OCI-LY7 (cell line): ENCODE data around the gene GP1BA. TPM values are rescaled to one million over a fixed set of nuclear protein-coding genes. Genes with fewer than 3 reads are reported as not detected.

Experiments used
- BruUV-seq: library from RNA; stranded (reverse); fragments of 400-500 nt; replicated peaks from 2 replicates; lab custom pipeline; 2021; lab: Mats Ljungman, UMichigan
- CTCF ChIA-PET: fragments of 300-600 bp; sonication (Branson Sonifier 250); formaldehyde crosslinking; loops from one replicate; lab custom pipeline; 2022; ENCODE audit warnings: antibody characterized with exemption; ENCODE audit not compliant: unreplicated experiment; lab: Charles Lee
- POLR2A ChIA-PET: fragments of 300-600 bp; sonication (Branson Sonifier 250); formaldehyde crosslinking; loops from one replicate; lab custom pipeline; 2022; ENCODE audit warnings: antibody characterized with exemption; lab: Charles Lee
- DNase-seq: peaks from one replicate; pipeline ENCODE4 v3.0.0-alpha.2; 2015; ENCODE audit warnings: low spot score
- H2AFZ ChIP-seq: fragments of 200-600 bp; sonication (generic), shearing (Covaris generic); 2 replicates; pipeline ENCODE4 v1.6.1; 2014; ENCODE audit warnings: mild to moderate bottlenecking, antibody characterized with exemption, low read length, moderate library complexity
- H3K27ac ChIP-seq: fragments of 200-600 bp; sonication (generic); 2 replicates; pipeline ENCODE4 v1.5.1; 2014; ENCODE audit warnings: mixed run types, low read depth, mild to moderate bottlenecking, moderate library complexity, low read length, inconsistent platforms; ENCODE audit not compliant: poor library complexity, severe bottlenecking
- H3K36me3 ChIP-seq: fragments of 200-600 bp; sonication (generic); 2 replicates; pipeline ENCODE4 v1.6.1; 2014; ENCODE audit warnings: mild to moderate bottlenecking, antibody characterized with exemption, low read length, moderate library complexity, mixed read lengths; ENCODE audit not compliant: insufficient read depth
- H3K4me1 ChIP-seq: fragments of 200-600 bp; sonication (generic); 2 replicates; pipeline ENCODE4 v1.5.1; 2014; ENCODE audit warnings: mild to moderate bottlenecking, low read length; ENCODE audit not compliant: insufficient read depth, poor library complexity, severe bottlenecking
- H3K4me2 ChIP-seq: fragments of 200-600 bp; sonication (generic); 2 replicates; pipeline ENCODE4 v1.6.1; 2014; ENCODE audit warnings: mild to moderate bottlenecking, low read length
- H3K4me3 ChIP-seq: fragments of 200-600 bp; sonication (generic); 2 replicates; pipeline ENCODE4 v1.5.1; 2014; ENCODE audit warnings: mild to moderate bottlenecking, low read depth, low read length; ENCODE audit not compliant: poor library complexity, severe bottlenecking
- H3K79me2 ChIP-seq: fragments of 200-600 bp; sonication (generic); 2 replicates; pipeline ENCODE4 v1.6.1; 2016; ENCODE audit warnings: low read depth, mild to moderate bottlenecking, low read length, moderate library complexity, mixed read lengths; ENCODE audit not compliant: insufficient read depth
- H3K9me2 ChIP-seq: fragments of 200-600 bp; sonication (generic); 2 replicates; pipeline ENCODE4 v1.6.1; 2016; ENCODE audit warnings: mild to moderate bottlenecking, low read length, mixed read lengths; ENCODE audit not compliant: insufficient read depth
- H3K9me3 ChIP-seq: fragments of 200-600 bp; sonication (generic); 2 replicates; pipeline ENCODE4 v1.6.1; 2014; ENCODE audit warnings: mild to moderate bottlenecking, mixed run types, low read length, mixed read lengths
- H4K20me1 ChIP-seq: fragments of 200-600 bp; sonication (generic); 2 replicates; pipeline ENCODE4 v1.6.1; 2014; ENCODE audit warnings: mild to moderate bottlenecking, antibody characterized with exemption, low read length, moderate library complexity, mixed read lengths; ENCODE audit not compliant: insufficient read depth
- EZH2phosphoT487 ChIP-seq: fragments of 200-600 bp; sonication (generic); IDR thresholded peaks from 2 replicates; pipeline ENCODE4 v1.6.1; 2018; ENCODE audit warnings: low read depth, borderline replicate concordance, mild to moderate bottlenecking, mixed run types, antibody characterized with exemption, low read length, moderate library complexity, mixed read lengths
- intact Hi-C: fragments of 100-400 bp; cut with micrococcal nuclease; formaldehyde crosslinking; loops from one replicate; pipeline ENCODE4 v1.10.0; 2022; ENCODE audit not compliant: unreplicated experiment
- total RNA-seq, 2 experiments: library from RNA; depleted of rRNA in 1 of 2; stranded (reverse); fragments of >200 nt in 1 of 2; shearing (Covaris generic) in 1 of 2; gene quantifications; 2 replicates each; pipeline ENCODE4 v1.2.3, GENCODE V29; 2014 to 2022
- TF ChIP-seq, protein P1 (sequence below): fragments of 200-600 bp; sonication (generic); conservative IDR thresholded peaks from 2 replicates; pipeline ENCODE4 v1.5.1; 2014; ENCODE audit warnings: mild to moderate bottlenecking, antibody characterized with exemption, low read length, moderate library complexity, mixed read lengths

The GP1BA gene
- total RNA-seq, 2 experiments from 2014 or later = not detected

DNA sequence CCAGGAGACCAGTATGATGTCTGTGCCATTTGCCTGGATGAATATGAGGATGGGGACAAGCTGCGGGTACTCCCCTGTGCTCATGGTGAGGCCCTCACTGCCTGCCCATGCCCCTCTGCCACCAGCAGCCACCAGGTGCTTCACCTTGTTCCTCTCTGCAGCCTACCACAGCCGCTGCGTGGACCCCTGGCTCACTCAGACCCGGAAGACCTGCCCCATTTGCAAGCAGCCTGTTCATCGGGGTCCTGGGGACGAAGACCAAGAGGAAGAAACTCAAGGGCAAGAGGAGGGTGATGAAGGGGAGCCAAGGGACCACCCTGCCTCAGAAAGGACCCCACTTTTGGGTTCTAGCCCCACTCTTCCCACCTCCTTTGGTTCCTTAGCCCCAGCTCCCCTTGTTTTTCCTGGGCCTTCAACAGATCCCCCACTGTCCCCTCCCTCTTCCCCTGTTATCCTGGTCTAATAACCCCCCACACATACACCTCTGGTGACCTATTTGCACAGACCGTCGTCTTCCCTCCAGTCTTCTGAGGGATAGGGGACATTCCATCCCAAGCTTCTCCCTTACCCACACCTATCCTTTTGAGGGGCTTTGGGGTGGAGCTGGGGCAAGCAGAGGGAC is 12.6 kb downstream of the GP1BA start:
- H2AFZ ChIP-seq = no peak overlapping the region
- peaks cover 57% of the 10 kb centered on the region for H3K4me1 ChIP-seq
- intact Hi-C loops = loop anchor here (10.0 kb wide), 1 partner anchor 250 kb away; the partner anchor contains the start of gene ZNF594
- no peaks in the 10 kb centered on the region for H3K9me3 ChIP-seq
- H3K4me3 ChIP-seq = peak overlapping the region; percentile 100
- H3K4me2 ChIP-seq = peak overlapping the region; percentile 97
- CTCF ChIA-PET = no interaction called here
- peaks cover 75% of the 10 kb centered on the region for H3K79me2 ChIP-seq
- peaks cover 19% of the 10 kb centered on the region for H4K20me1 ChIP-seq
- TF ChIP-seq EZH2phosphoT487 = no peak
- TF ChIP-seq, protein P1, sequence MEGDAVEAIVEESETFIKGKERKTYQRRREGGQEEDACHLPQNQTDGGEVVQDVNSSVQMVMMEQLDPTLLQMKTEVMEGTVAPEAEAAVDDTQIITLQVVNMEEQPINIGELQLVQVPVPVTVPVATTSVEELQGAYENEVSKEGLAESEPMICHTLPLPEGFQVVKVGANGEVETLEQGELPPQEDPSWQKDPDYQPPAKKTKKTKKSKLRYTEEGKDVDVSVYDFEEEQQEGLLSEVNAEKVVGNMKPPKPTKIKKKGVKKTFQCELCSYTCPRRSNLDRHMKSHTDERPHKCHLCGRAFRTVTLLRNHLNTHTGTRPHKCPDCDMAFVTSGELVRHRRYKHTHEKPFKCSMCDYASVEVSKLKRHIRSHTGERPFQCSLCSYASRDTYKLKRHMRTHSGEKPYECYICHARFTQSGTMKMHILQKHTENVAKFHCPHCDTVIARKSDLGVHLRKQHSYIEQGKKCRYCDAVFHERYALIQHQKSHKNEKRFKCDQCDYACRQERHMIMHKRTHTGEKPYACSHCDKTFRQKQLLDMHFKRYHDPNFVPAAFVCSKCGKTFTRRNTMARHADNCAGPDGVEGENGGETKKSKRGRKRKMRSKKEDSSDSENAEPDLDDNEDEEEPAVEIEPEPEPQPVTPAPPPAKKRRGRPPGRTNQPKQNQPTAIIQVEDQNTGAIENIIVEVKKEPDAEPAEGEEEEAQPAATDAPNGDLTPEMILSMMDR = no peak
- peak overlapping the region; percentile 99 for H3K27ac ChIP-seq
- peak; percentile 50 for DNase-seq
- POLR2A ChIA-PET = interaction anchor here (1.1 kb wide), 1 partner anchor 22 kb away, joined by 3 read pairs; the partner anchor contains the start of gene SPAG7
- BruUV-seq = no TSS peak
- peaks cover 79% of the 10 kb centered on the region for H3K36me3 ChIP-seq
- H3K9me2 ChIP-seq = no peaks in the 10 kb centered on the region

DNA sequence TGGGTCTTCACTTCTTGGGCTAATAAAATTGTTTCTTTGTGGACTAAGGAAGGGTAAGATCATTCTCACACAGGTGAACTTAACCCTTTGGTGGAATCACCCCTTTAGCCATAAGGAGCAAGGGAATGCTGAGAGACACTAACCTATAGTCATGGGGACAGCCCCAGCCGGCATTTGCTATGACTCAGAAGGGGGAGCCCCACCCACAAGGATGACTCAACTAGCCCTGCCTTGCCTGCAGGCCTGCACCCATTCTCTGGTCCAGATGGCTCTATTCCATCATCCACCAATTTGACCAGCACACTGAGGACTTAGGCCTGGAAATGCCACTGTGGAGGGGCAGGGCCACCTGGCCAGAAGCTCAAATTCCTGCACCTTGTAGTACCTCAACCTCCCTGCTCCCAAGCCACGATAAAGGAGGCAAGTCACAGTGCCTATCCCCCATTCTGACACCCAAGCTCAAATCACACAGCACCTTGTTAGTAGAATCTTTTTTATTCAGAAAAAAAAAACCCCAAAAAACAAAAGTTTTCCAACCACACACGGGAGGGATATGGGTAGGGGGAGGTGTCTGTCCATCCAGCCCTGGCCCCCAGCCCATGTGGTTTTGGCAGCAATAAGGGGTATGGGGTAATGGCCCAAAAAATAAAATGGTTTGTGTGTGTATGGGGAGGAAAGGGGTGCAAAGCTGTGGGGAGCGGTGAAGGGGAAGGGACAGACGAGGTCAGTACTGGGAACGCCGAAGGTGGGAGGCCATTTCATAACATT is 13.3 kb downstream of the GP1BA start:
- peak overlapping the region; percentile 99 for H3K27ac ChIP-seq
- H3K4me3 ChIP-seq = peak overlapping the region; percentile 100
- ChIA-PET POLR2A (interaction anchor here (1.1 to 1.5 kb wide), 2 partner anchors 22 to 41 kb away, joined by 3 read pairs; partner anchors contain the start of gene SPAG7), CTCF (no interaction called here)
- no peaks in the 10 kb centered on the region for H3K9me2 ChIP-seq
- no peaks in the 10 kb centered on the region for H3K9me3 ChIP-seq
- no TSS peak for BruUV-seq
- TF ChIP-seq EZH2phosphoT487 = no peak
- TF ChIP-seq, protein P1 = no peak
- peaks cover 61% of the 10 kb centered on the region for H3K4me1 ChIP-seq
- H3K4me2 ChIP-seq = peak overlapping the region; percentile 97
- H3K36me3 ChIP-seq = peaks cover 79% of the 10 kb centered on the region
- DNase-seq = peak; percentile 46
- no peak overlapping the region for H2AFZ ChIP-seq
- intact Hi-C loops = loop anchor here (10.0 kb wide), 1 partner anchor 249 kb away; the partner anchor contains the start of gene ZNF594
- peaks cover 19% of the 10 kb centered on the region for H4K20me1 ChIP-seq
- H3K79me2 ChIP-seq = peaks cover 75% of the 10 kb centered on the region
